ENCODE data around the gene PHLDB1. TPM values are rescaled to one million over a fixed set of nuclear protein-coding genes. Genes with fewer than 3 reads are reported as not detected.
A peak's percentile ranks its signal among the peaks of the same experiment; 100 is the strongest.

The PHLDB1 gene
- total RNA-seq, 6 donors from 2014 or later: 45.5 to 188 (median 100) TPM

- Histone ChIP-seq H3K9me3 (no peaks in the 10 kb centered on the region), H3K27me3 (no peaks in the 10 kb centered on the region), H3K27ac (peak overlapping the region in 1 of 4 donors; percentile 9), H3K4me1 (peaks cover 11 to 16% (median 15%) of the 10 kb centered on the region in 4 donors), H3K4me3 (no peak overlapping the region), H3K36me3 (peaks cover 0 to 95% (median 50%) of the 10 kb centered on the region in 4 donors)
- ATAC-seq (ENCODE audit: low FRiP score in 2 of 2): no peak
- DNase-seq: no peak
- 98 to 100% methylated on average over 3 to 6 of the region's 6 CpGs for WGBS, 2 donors
- TF ChIP-seq POLR2AphosphoS5 (IDR thresholded peaks at IDR 0.05) (no peak), CTCF (IDR thresholded peaks at IDR 0.05) (no peak), EP300 (IDR thresholded peaks at IDR 0.05) (no peak), POLR2A (IDR thresholded peaks at IDR 0.05) (no peak)
These were observed 31.3 kb downstream of the PHLDB1 start for GRCh38 chr11:118638726-118639125.

GRCh38 chr11:118639899-118640298, 32.5 kb downstream of the PHLDB1 start:
- DNase-seq (peak in 1 of 2 donors; percentile 28), ATAC-seq (ENCODE audit: low FRiP score in 2 of 2) (no peak)
- Histone ChIP-seq H3K27ac (no peak overlapping the region), H3K36me3 (peaks cover 0 to 97% (median 62%) of the 10 kb centered on the region in 4 donors), H3K9me3 (no peaks in the 10 kb centered on the region), H3K4me3 (no peak overlapping the region), H3K27me3 (no peaks in the 10 kb centered on the region), H3K4me1 (peaks cover 2 to 7% (median 4%) of the 10 kb centered on the region in 4 donors)
- 94% methylated on average over 4 of the region's 4 CpGs for WGBS, 2 donors
- TF ChIP-seq POLR2A (IDR thresholded peaks at IDR 0.05) (no peak), POLR2AphosphoS5 (IDR thresholded peaks at IDR 0.05) (no peak), EP300 (IDR thresholded peaks at IDR 0.05) (no peak), CTCF (IDR thresholded peaks at IDR 0.05) (no peak)

GRCh38 chr11:118640332-118641154, 33.1 kb downstream of the PHLDB1 start:
- H3K27me3 ChIP-seq: no peaks in the 10 kb centered on the region
- no peak for ATAC-seq (ENCODE audit: low FRiP score in 2 of 2)
- 57 to 80% methylated on average over 3 to 5 of the region's 5 CpGs for WGBS, 2 donors
- peak overlapping the region in 1 of 4 donors; percentile 0 for H3K27ac ChIP-seq
- H3K4me1 ChIP-seq: peaks cover 0 to under 1% (median 0%) of the 10 kb centered on the region in 4 donors
- TF ChIP-seq POLR2A (IDR thresholded peaks at IDR 0.05) (no peak), CTCF (IDR thresholded peaks at IDR 0.05) (peak in 1 of 6 experiments; percentile 26)
- no peak overlapping the region for H3K4me3 ChIP-seq
- no peaks in the 10 kb centered on the region for H3K9me3 ChIP-seq
- peaks cover 0 to 97% (median 68%) of the 10 kb centered on the region in 4 donors for H3K36me3 ChIP-seq
- no peak for DNase-seq

- H3K36me3 ChIP-seq: peaks cover 0 to 97% (median 71%) of the 10 kb centered on the region in 4 donors
- H3K4me3 ChIP-seq: no peak overlapping the region
- ATAC-seq (ENCODE audit: low FRiP score in 2 of 2) (no peak), DNase-seq (peak in 1 of 2 donors; percentile 68)
- H3K4me1 ChIP-seq: no peaks in the 10 kb centered on the region
- WGBS, 2 donors: 89 to 91% methylated on average over 11 of the region's 11 CpGs
- TF ChIP-seq EP300 (IDR thresholded peaks at IDR 0.05) (no peak), CTCF (IDR thresholded peaks at IDR 0.05) (no peak), POLR2A (IDR thresholded peaks at IDR 0.05) (no peak), POLR2AphosphoS5 (IDR thresholded peaks at IDR 0.05) (no peak)
- H3K27me3 ChIP-seq: no peaks in the 10 kb centered on the region
- H3K27ac ChIP-seq: peak overlapping the region in 1 of 4 donors; percentile 35
- H3K9me3 ChIP-seq: no peaks in the 10 kb centered on the region
These were observed 34.1 kb downstream of the PHLDB1 start for GRCh38 chr11:118641397-118642019.

Measured in upper lobe of left lung (tissue), 6 donors.